SK-N-MC (cell line): Measurements from ENCODE around the gene MFN1.

Experiments
- EZH2 ChIP-seq: fragments of 200-600 bp; sonication (generic); IDR thresholded peaks from one replicate; pipeline ENCODE4 v1.6.1; 2017; ENCODE audit warnings: antibody characterized with exemption
- POLR2AphosphoS5 ChIP-seq: IDR thresholded peaks from 2 replicates; pipeline ENCODE4 v1.6.1; 2012; ENCODE audit warnings: mild to moderate bottlenecking, low read depth, low read length, borderline replicate concordance

DNA sequence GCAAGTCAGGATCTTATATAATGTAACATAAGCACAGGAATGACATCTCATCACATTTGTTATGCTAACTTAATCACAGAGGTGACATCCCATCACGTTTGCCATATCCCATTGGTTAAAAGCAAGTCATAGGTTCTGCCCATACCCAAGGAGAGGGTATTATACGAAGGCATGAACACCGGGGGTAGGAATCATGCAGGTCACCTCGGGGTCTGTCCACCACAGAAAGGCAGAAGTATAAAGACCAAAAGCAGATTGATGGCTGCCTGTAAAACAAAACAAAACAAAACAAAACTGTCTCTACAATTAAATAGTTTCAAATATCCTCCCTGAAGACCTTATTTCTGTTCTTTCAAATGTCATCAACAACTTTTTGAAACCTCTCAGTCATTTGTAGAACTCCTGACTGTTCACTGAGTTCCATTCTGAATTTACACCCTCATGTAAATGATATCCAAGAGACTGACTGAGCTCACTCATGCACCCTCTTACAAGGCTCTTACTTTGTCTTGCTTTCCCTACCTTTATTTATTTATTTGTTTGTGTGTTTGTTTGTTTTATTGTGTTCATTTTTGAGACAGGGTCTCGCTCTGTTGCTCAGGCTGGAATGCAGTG, 47.4 kb upstream of the MFN1 start:
- no peak for TF ChIP-seq EZH2
- no peak for TF ChIP-seq POLR2AphosphoS5
